Stomach (tissue), 9 donors: Measurements from ENCODE around the gene IL10RA. TPM values are rescaled to one million over a fixed set of nuclear protein-coding genes. Genes with fewer than 3 reads are reported as not detected.

Experiments used
- DNase-seq, 2 donors: peaks; one replicate each; pipeline versions ENCODE4 v3.0.0 to v3.0.0-alpha.2; 2013 to 2019
- H3K27ac ChIP-seq, 5 donors: fragments of 200-600 bp in 4 of 5; sonication (generic) in 4 of 5; one replicate each; pipeline ENCODE4 v1.5.1; 2013 to 2019; ENCODE audit warnings: mild to moderate bottlenecking in 1 of 5, moderate library complexity in 1 of 5
- H3K27me3 ChIP-seq, 3 donors: fragments of 200-600 bp; sonication (generic); one replicate each; pipeline ENCODE4 v1.5.1; 2017 to 2019; ENCODE audit warnings: mixed run types in 1 of 3
- H3K36me3 ChIP-seq, 4 donors: fragments of 200-600 bp; sonication (generic); 1 replicate in 3 of 4; 2 replicates in 1 of 4; pipeline ENCODE4 v1.5.1; 2016 to 2019
- H3K4me1 ChIP-seq, 4 donors: fragments of 200-600 bp; sonication (generic); one replicate each; pipeline ENCODE4 v1.5.1; 2016 to 2019
- H3K4me3 ChIP-seq, 4 donors: fragments of 200-600 bp; sonication (generic) in 3 of 4; one replicate each; pipeline ENCODE4 v1.5.1; 2016 to 2019; ENCODE audit warnings: mild to moderate bottlenecking in 1 of 4
- H3K9me3 ChIP-seq, 4 donors: fragments of 200-600 bp; sonication (generic); one replicate each; pipeline ENCODE4 v1.5.1; 2016 to 2019
- CTCF ChIP-seq, 7 experiments: fragments of 450-650 bp in 4 of 7; fragments of 200-600 bp in 3 of 7; sonication (generic) in 3 of 7; IDR thresholded peaks; one replicate each; pipeline ENCODE4 v1.5.1; 2016 to 2019; ENCODE audit warnings: antibody characterized with exemption in 7 of 7, control low read depth in 2 of 7, mild to moderate bottlenecking in 1 of 7
- EP300 ChIP-seq: sonication (generic); formaldehyde crosslinking; IDR thresholded peaks from one replicate; pipeline ENCODE4 v1.6.1; 2017; ENCODE audit warnings: antibody characterized with exemption
- POLR2A ChIP-seq, 4 donors: fragments of 450-650 bp; IDR thresholded peaks; one replicate each; pipeline ENCODE4 v1.6.1; 2016; ENCODE audit warnings: antibody characterized with exemption in 4 of 4, control low read depth in 2 of 4, mild to moderate bottlenecking in 1 of 4, moderate library complexity in 1 of 4
- POLR2AphosphoS5 ChIP-seq, 3 donors: sonication (generic); formaldehyde crosslinking; IDR thresholded peaks; one replicate each; pipeline ENCODE4 v1.6.1; 2016; ENCODE audit warnings: antibody characterized with exemption in 3 of 3
- WGBS, 5 donors: extraction: QIAGEN DNeasy Blood & Tissue Kit in 3 of 5; methylation state at CpG; one replicate each; pipeline versions ENCODE4 v1.1.5 to v1.1.7; 2013 to 2018; 5-methylcytosine and 5-hydroxymethylcytosine counted together
- intact Hi-C: fragments of 100-400 bp; cut with DNase I; formaldehyde crosslinking; loops from one replicate; pipeline ENCODE4 v1.15.1; 2023; ENCODE audit warnings: low total_unique reads
- polyA plus RNA-seq, 3 donors: library from polyadenylated mRNA; stranded (reverse); fragments of 200-250 nt; gene quantifications; one replicate each; pipeline ENCODE4 v1.2.3, GENCODE V29; 2013
- total RNA-seq, 5 donors: library from RNA; depleted of rRNA; stranded (reverse); fragments of >200 nt; gene quantifications; one replicate each; pipeline versions ENCODE4 v1.1.0 to v1.2.3, GENCODE V29; 2014 to 2016
- donor health status: healthy with polysubstance abuse.
- donor health status: Bipolar disorder and iron deficiency.
- donor health status: healthy.

IL10RA gene
- total and polyA plus RNA-seq, 8 donors: 2.1 to 190 (median 8.0) TPM

DNA sequence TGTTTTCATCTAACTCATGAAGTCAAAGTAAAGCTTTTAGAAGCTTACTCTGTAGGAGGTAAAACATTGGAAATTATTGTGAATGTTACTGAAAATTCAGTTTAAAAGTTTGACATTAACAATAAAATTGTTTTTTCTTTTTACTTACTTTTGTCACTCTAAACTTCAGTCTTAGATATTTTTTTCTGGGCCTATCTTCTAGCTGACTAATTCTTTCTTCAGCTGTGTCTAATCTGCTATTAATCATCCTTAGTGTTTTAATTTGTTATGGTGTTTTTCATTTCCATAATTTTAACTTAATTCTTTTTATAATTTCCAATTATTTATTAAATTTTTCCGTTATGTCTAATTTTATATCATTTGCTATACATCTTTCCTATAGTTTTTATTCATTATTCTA lies 35.0 kb downstream of the IL10RA start:
- Histone ChIP-seq H3K4me3 (no peak overlapping the region), H3K27me3 (peaks cover 0 to 3% (median 0%) of the 10 kb centered on the region in 3 donors), H3K4me1 (no peaks in the 10 kb centered on the region), H3K36me3 (no peaks in the 10 kb centered on the region), H3K9me3 (peaks cover 0 to 11% (median 5%) of the 10 kb centered on the region in 4 donors), H3K27ac (no peak overlapping the region)
- intact Hi-C loops: no loop called here
- DNase-seq: no peak
- no peak for TF ChIP-seq CTCF (IDR thresholded peaks at IDR 0.05)
- 90 to 100% (median 94%) methylated on average over 1 of the region's 1 CpG for WGBS, 5 donors

GRCh38 chr11:118027694-118028093 lies 41.5 kb downstream of the IL10RA start:
- no peak for DNase-seq
- Histone ChIP-seq H3K4me1 (no peaks in the 10 kb centered on the region), H3K27ac (no peak overlapping the region), H3K27me3 (peaks cover 0 to 11% (median 0%) of the 10 kb centered on the region in 3 donors), H3K4me3 (no peak overlapping the region), H3K36me3 (no peaks in the 10 kb centered on the region), H3K9me3 (no peaks in the 10 kb centered on the region)
- TF ChIP-seq POLR2A (IDR thresholded peaks at IDR 0.05) (no peak), CTCF (IDR thresholded peaks at IDR 0.05) (no peak), EP300 (no peak), POLR2AphosphoS5 (IDR thresholded peaks at IDR 0.05) (no peak)
- WGBS, 5 donors: 78 to 88% (median 82%) methylated on average over 4 of the region's 4 CpGs
- intact Hi-C loops: no loop called here

DNA sequence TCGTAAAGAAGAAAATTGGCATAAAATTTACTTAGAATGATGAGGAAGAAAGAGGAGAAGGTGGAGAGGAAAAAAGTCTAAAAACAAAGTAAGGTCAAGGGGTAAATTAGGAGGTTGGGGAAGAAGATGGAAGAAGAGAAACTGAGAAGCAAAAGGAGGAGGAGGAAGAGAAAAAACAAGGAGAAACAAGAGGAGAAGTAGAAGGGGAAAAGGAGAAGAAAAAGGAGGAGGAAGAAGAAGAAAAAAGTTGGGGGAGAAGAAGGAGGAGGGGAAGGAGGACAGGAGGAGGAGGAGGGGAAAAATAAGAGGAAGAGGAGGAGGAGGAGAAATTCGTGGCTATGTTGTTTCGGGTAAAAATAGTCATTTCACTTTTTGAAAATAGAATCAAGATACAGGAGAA lies 42.4 kb downstream of the IL10RA start:
- no peaks in the 10 kb centered on the region for H3K9me3 ChIP-seq
- peaks cover 0 to 11% (median 0%) of the 10 kb centered on the region in 3 donors for H3K27me3 ChIP-seq
- no peaks in the 10 kb centered on the region for H3K4me1 ChIP-seq
- no peak overlapping the region for H3K27ac ChIP-seq
- no peak for DNase-seq
- intact Hi-C loops: no loop called here
- TF ChIP-seq POLR2AphosphoS5 (IDR thresholded peaks at IDR 0.05) (no peak), POLR2A (IDR thresholded peaks at IDR 0.05) (no peak), CTCF (IDR thresholded peaks at IDR 0.05) (no peak), EP300 (no peak)
- H3K36me3 ChIP-seq: no peaks in the 10 kb centered on the region
- WGBS, 5 donors: 66 to 76% (median 74%) methylated on average over 3 of the region's 3 CpGs
- no peak overlapping the region for H3K4me3 ChIP-seq

DNA sequence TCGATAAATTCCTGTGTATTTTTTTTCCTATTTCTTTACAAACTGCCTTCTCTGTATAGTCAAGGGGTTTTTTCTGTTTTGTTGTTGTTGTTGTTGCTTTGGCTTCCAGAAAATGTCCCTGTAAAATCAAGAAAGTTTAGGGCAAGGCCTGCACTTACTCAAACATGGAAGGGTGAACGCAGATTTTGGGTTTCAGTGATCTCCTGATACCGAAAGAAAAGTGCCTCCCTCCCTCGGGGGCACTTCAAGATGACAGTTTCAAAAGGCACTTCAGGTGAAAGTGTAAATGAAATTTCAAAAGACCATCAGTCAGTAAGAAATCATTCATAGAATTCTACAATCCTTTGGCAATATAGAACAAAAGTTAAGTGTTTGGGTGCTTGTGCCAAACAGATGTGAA lies 47.2 kb downstream of the IL10RA start:
- Histone ChIP-seq H3K27me3 (peaks cover 0 to 30% (median 0%) of the 10 kb centered on the region in 3 donors), H3K9me3 (no peaks in the 10 kb centered on the region), H3K4me3 (no peak overlapping the region), H3K27ac (no peak overlapping the region), H3K4me1 (no peaks in the 10 kb centered on the region), H3K36me3 (no peaks in the 10 kb centered on the region)
- WGBS, 5 donors: 74 to 88% (median 87%) methylated on average over 4 of the region's 4 CpGs
- TF ChIP-seq POLR2A (IDR thresholded peaks at IDR 0.05) (no peak), POLR2AphosphoS5 (IDR thresholded peaks at IDR 0.05) (no peak), CTCF (IDR thresholded peaks at IDR 0.05) (no peak), EP300 (no peak)
- DNase-seq: no peak
- intact Hi-C loops: no loop called here
